Esophagus squamous epithelium (tissue), 5 donors: ENCODE data around the gene KCNQ1. TPM values are rescaled to one million over a fixed set of nuclear protein-coding genes. Genes with fewer than 3 reads are reported as not detected.

Source experiments
- DNase-seq: peaks from one replicate; lab custom pipeline; 2025; lab: John Stamatoyannopoulos, UW
- H3K27ac ChIP-seq, 4 donors: fragments of 200-600 bp; sonication (generic); one replicate each; pipeline ENCODE4 v1.5.1; 2016 to 2019; ENCODE audit warnings: mild to moderate bottlenecking in 1 of 4
- H3K27me3 ChIP-seq, 4 donors: fragments of 200-600 bp; sonication (generic); 1 replicate in 3 of 4; 2 replicates in 1 of 4; pipeline versions ENCODE4 v1.5.1 to v1.6.0; 2017 to 2021; ENCODE audit warnings: antibody characterized with exemption in 1 of 4
- H3K36me3 ChIP-seq, 3 donors: fragments of 200-600 bp; sonication (generic); one replicate each; pipeline ENCODE4 v1.5.1; 2016 to 2019
- H3K4me1 ChIP-seq, 3 donors: fragments of 200-600 bp; sonication (generic); one replicate each; pipeline ENCODE4 v1.5.1; 2017 to 2019
- H3K4me3 ChIP-seq, 4 donors: fragments of 200-600 bp; sonication (generic); 1 replicate in 3 of 4; 2 replicates in 1 of 4; pipeline ENCODE4 v1.5.1; 2016 to 2019; ENCODE audit warnings: mild to moderate bottlenecking in 2 of 4, moderate library complexity in 1 of 4
- H3K9me3 ChIP-seq, 3 donors: fragments of 200-600 bp; sonication (generic); one replicate each; pipeline ENCODE4 v1.5.1; 2016 to 2019
- POLR2A ChIP-seq, 4 donors: fragments of 450-650 bp; IDR thresholded peaks; one replicate each; pipeline ENCODE4 v1.6.1; 2017; ENCODE audit warnings: antibody characterized with exemption in 4 of 4, mild to moderate bottlenecking in 4 of 4, moderate library complexity in 3 of 4
- WGBS, 2 donors: methylation state at CpG; one replicate each; pipeline ENCODE4 v1.1.5; 2018; 5-methylcytosine and 5-hydroxymethylcytosine counted together
- intact Hi-C: fragments of 100-400 bp; cut with DNase I; formaldehyde crosslinking; loops from one replicate; pipeline ENCODE4 v1.15.0; 2022
- total RNA-seq, 4 donors: library from RNA; depleted of rRNA; stranded (reverse); fragments of >200 nt; gene quantifications; one replicate each; pipeline ENCODE4 v1.1.0, GENCODE V29; 2016
- TF ChIP-seq, protein P1 (sequence below), 6 experiments: fragments of 450-650 bp in 4 of 6; fragments of 200-600 bp in 2 of 6; sonication (generic) in 2 of 6; IDR thresholded peaks; one replicate each; pipeline ENCODE4 v1.5.1; 2016 to 2019; ENCODE audit warnings: antibody characterized with exemption in 6 of 6, mild to moderate bottlenecking in 4 of 6, moderate library complexity in 4 of 6
- donor health status: DM: yes; HTN: yes; CAD: no.

KCNQ1 gene
- total RNA-seq, 4 donors from 2014 or later, result 0.61 to 3.1 (median 0.72) TPM

- Histone ChIP-seq H3K36me3 (no peaks in the 10 kb centered on the region), H3K4me1 (peaks cover 0 to 8% (median 0%) of the 10 kb centered on the region in 3 donors), H3K9me3 (no peaks in the 10 kb centered on the region), H3K27me3 (peaks cover 0 to 21% (median 0%) of the 10 kb centered on the region in 4 donors), H3K4me3 (no peak overlapping the region), H3K27ac (no peak overlapping the region)
- 86 to 88% methylated on average over 1 of the region's 1 CpG for WGBS, 2 donors
- TF ChIP-seq, protein P1, sequence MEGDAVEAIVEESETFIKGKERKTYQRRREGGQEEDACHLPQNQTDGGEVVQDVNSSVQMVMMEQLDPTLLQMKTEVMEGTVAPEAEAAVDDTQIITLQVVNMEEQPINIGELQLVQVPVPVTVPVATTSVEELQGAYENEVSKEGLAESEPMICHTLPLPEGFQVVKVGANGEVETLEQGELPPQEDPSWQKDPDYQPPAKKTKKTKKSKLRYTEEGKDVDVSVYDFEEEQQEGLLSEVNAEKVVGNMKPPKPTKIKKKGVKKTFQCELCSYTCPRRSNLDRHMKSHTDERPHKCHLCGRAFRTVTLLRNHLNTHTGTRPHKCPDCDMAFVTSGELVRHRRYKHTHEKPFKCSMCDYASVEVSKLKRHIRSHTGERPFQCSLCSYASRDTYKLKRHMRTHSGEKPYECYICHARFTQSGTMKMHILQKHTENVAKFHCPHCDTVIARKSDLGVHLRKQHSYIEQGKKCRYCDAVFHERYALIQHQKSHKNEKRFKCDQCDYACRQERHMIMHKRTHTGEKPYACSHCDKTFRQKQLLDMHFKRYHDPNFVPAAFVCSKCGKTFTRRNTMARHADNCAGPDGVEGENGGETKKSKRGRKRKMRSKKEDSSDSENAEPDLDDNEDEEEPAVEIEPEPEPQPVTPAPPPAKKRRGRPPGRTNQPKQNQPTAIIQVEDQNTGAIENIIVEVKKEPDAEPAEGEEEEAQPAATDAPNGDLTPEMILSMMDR (IDR thresholded peaks at IDR 0.05), result no peak
- no peak for TF ChIP-seq POLR2A (IDR thresholded peaks at IDR 0.05)
- intact Hi-C loops, result no loop called here
- no peak for DNase-seq
Measured at GRCh38 chr11:2431395-2431794, 13.4 kb upstream of the KCNQ1 start.

DNA sequence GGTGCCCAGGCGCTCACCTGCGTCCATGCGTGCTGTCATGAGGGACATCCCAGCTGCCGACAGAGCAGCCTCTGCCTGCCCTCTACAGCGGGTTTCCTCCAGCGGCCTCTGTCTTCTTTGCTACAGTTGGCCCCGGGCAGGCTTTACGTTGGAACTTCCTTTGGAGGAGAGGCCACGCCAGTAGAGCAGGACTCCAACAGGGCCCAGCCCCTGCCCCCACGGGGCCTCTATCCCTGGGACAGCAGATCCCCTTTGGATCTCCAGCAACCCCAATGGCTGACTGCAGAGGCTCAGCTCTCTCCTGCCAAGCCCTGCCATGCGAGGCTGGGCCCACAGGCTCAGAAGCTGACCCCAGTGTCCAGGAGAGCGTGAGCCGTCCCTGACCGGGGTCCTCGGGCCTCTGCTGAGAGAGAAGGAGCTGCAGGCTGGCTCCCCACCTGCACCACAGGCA, 12.6 kb upstream of the KCNQ1 start:
- no peak for DNase-seq
- 37% methylated on average over 2 of the region's 15 CpGs; no CpG with 5 or more reads in 1 of the 2 donors for WGBS, 2 donors

GRCh38 chr11:2432628-2433071, 12.2 kb upstream of the KCNQ1 start:
- no peaks in the 10 kb centered on the region for H3K9me3 ChIP-seq
- no peak overlapping the region for H3K27ac ChIP-seq
- no peak for DNase-seq
- peaks cover 0 to 26% (median 0%) of the 10 kb centered on the region in 4 donors for H3K27me3 ChIP-seq
- H3K36me3 ChIP-seq, result no peaks in the 10 kb centered on the region
- WGBS, 2 donors, result 84 to 100% methylated on average over 2 to 5 of the region's 13 CpGs
- no peak for TF ChIP-seq POLR2A (IDR thresholded peaks at IDR 0.05)
- TF ChIP-seq, protein P1 (IDR thresholded peaks at IDR 0.05), result no peak
- intact Hi-C loops, result no loop called here
- H3K4me1 ChIP-seq, result no peaks in the 10 kb centered on the region
- no peak overlapping the region for H3K4me3 ChIP-seq

More for the DNA sequence above, 12.6 kb upstream of the KCNQ1 start:
- intact Hi-C loops, result no loop called here
- Histone ChIP-seq H3K9me3 (no peaks in the 10 kb centered on the region), H3K27me3 (peaks cover 0 to 21% (median 0%) of the 10 kb centered on the region in 4 donors), H3K4me3 (no peak overlapping the region), H3K27ac (no peak overlapping the region), H3K4me1 (peaks cover 0 to 3% (median 0%) of the 10 kb centered on the region in 3 donors), H3K36me3 (no peaks in the 10 kb centered on the region)
- TF ChIP-seq POLR2A (IDR thresholded peaks at IDR 0.05), result no peak
- TF ChIP-seq, protein P1 (IDR thresholded peaks at IDR 0.05), result no peak

- H3K9me3 ChIP-seq, result no peaks in the 10 kb centered on the region
Measured at GRCh38 chr11:2433106-2433925, 11.5 kb upstream of the KCNQ1 start.

More at GRCh38 chr11:2433106-2433925, 11.5 kb upstream of the KCNQ1 start:
- 82 to 87% methylated on average over 4 to 11 of the region's 22 CpGs for WGBS, 2 donors
- intact Hi-C loops, result no loop called here
- no peak overlapping the region for H3K27ac ChIP-seq
- no peaks in the 10 kb centered on the region for H3K36me3 ChIP-seq
- H3K4me1 ChIP-seq, result no peaks in the 10 kb centered on the region
- TF ChIP-seq POLR2A (IDR thresholded peaks at IDR 0.05), result no peak
- TF ChIP-seq, protein P1 (IDR thresholded peaks at IDR 0.05), result no peak
- H3K27me3 ChIP-seq, result peaks cover 0 to 32% (median 0%) of the 10 kb centered on the region in 4 donors
- DNase-seq, result no peak
- H3K4me3 ChIP-seq, result no peak overlapping the region
